OCI-LY1 (cell line): ENCODE measurements around the gene TMED4.

Source experiments
- H2AFZ ChIP-seq: fragments of 200-600 bp; sonication (generic), shearing (Covaris generic); 2 replicates; pipeline ENCODE4 v1.6.0; 2014; ENCODE audit warnings: antibody characterized with exemption, mild to moderate bottlenecking, low read length
- H3F3A ChIP-seq: fragments of 200-600 bp; sonication (generic), shearing (Covaris generic); 2 replicates; pipeline ENCODE4 v1.6.0; 2014; ENCODE audit warnings: mild to moderate bottlenecking, antibody characterized with exemption, low read length, moderate library complexity; ENCODE audit not compliant: insufficient read depth
- H3K27ac ChIP-seq: fragments of 200-600 bp; sonication (generic); 2 replicates; pipeline ENCODE4 v1.5.1; 2014; ENCODE audit warnings: low read length, mixed run types, mild to moderate bottlenecking, low read depth; ENCODE audit not compliant: poor library complexity, severe bottlenecking
- H3K27me3 ChIP-seq: fragments of 200-600 bp; sonication (generic); 2 replicates; pipeline ENCODE4 v1.6.0; 2014; ENCODE audit warnings: antibody characterized with exemption, mild to moderate bottlenecking, low read length, moderate library complexity; ENCODE audit not compliant: insufficient read depth
- H3K36me3 ChIP-seq: fragments of 200-600 bp; sonication (generic); 2 replicates; pipeline ENCODE4 v1.6.1; 2014; ENCODE audit warnings: mild to moderate bottlenecking, antibody characterized with exemption, low read length, moderate library complexity, mixed read lengths; ENCODE audit not compliant: insufficient read depth
- H3K4me1 ChIP-seq: fragments of 200-600 bp; sonication (generic); 2 replicates; pipeline ENCODE4 v1.5.1; 2014; ENCODE audit warnings: mild to moderate bottlenecking, low read length, moderate library complexity; ENCODE audit not compliant: insufficient read depth, severe bottlenecking
- H3K4me2 ChIP-seq: fragments of 200-600 bp; sonication (generic), shearing (Covaris generic); 2 replicates; pipeline ENCODE4 v1.6.1; 2014; ENCODE audit warnings: low read length
- H3K4me3 ChIP-seq: fragments of 200-600 bp; sonication (generic); 2 replicates; pipeline ENCODE4 v1.5.1; 2014; ENCODE audit warnings: low read length, low read depth, mild to moderate bottlenecking, mixed read lengths; ENCODE audit not compliant: poor library complexity, severe bottlenecking
- H3K79me2 ChIP-seq: fragments of 200-600 bp; shearing (Covaris generic); 2 replicates; pipeline ENCODE4 v1.6.1; 2016; ENCODE audit warnings: mixed run types, low read length, mixed read lengths; ENCODE audit not compliant: insufficient read depth
- H3K9ac ChIP-seq: fragments of 200-600 bp; sonication (generic), shearing (Covaris generic); 2 replicates; pipeline ENCODE4 v1.6.1; 2014; ENCODE audit warnings: mild to moderate bottlenecking, low read length, mixed read lengths
- H3K9me2 ChIP-seq: fragments of 200-600 bp; sonication (generic), shearing (Covaris generic); 2 replicates; pipeline ENCODE4 v1.6.1; 2014; ENCODE audit warnings: low read depth, mild to moderate bottlenecking, low read length, mixed read lengths
- H3K9me3 ChIP-seq: fragments of 200-600 bp; shearing (Covaris generic); 2 replicates; pipeline ENCODE4 v1.6.1; 2014; ENCODE audit warnings: low read length, mixed read lengths
- H4K20me1 ChIP-seq: fragments of 200-600 bp; sonication (generic), shearing (Covaris generic); 2 replicates; pipeline ENCODE4 v1.6.0; 2016; ENCODE audit warnings: mild to moderate bottlenecking, low read length; ENCODE audit not compliant: insufficient read depth
- CTCF ChIP-seq: fragments of 200-600 bp; sonication (generic), shearing (Covaris generic); IDR thresholded peaks from 2 replicates; pipeline ENCODE4 v1.5.1; 2017; ENCODE audit warnings: mild to moderate bottlenecking, antibody characterized with exemption, low read length, moderate library complexity, mixed read lengths
- EZH2 ChIP-seq: fragments of 200-600 bp; sonication (generic), shearing (Covaris generic); IDR thresholded peaks from 2 replicates; pipeline ENCODE4 v1.8.0; 2017; ENCODE audit warnings: borderline replicate concordance, mixed run types, mild to moderate bottlenecking, antibody characterized with exemption, low read length, moderate library complexity, mixed read lengths

The TMED4 gene

GRCh38 chr7:44617225-44617890 lies 35.3 kb upstream of the TMED4 start:
- H3F3A ChIP-seq, result no peaks in the 10 kb centered on the region
- TF ChIP-seq EZH2 (no peak), CTCF (no peak)
- peaks cover 96% of the 10 kb centered on the region for H3K79me2 ChIP-seq
- H4K20me1 ChIP-seq, result no peaks in the 10 kb centered on the region
- peaks cover 10% of the 10 kb centered on the region for H3K36me3 ChIP-seq
- H3K9me2 ChIP-seq, result no peaks in the 10 kb centered on the region
- no peak overlapping the region for H3K4me3 ChIP-seq
- peaks cover 67% of the 10 kb centered on the region for H3K4me1 ChIP-seq
- no peak overlapping the region for H3K9ac ChIP-seq
- peak overlapping the region; percentile 3; the same call in 1 of the 2 replicates for H3K4me2 ChIP-seq
- peak overlapping the region; percentile 18 for H3K27ac ChIP-seq
- H3K27me3 ChIP-seq, result no peaks in the 10 kb centered on the region
- no peak overlapping the region for H2AFZ ChIP-seq
- H3K9me3 ChIP-seq, result no peaks in the 10 kb centered on the region

- H3K9ac ChIP-seq, result no peak overlapping the region
- H3K9me2 ChIP-seq, result no peaks in the 10 kb centered on the region
- no peaks in the 10 kb centered on the region for H3K27me3 ChIP-seq
- H3F3A ChIP-seq, result no peaks in the 10 kb centered on the region
- peaks cover 10% of the 10 kb centered on the region for H3K36me3 ChIP-seq
- no peaks in the 10 kb centered on the region for H3K9me3 ChIP-seq
- H3K4me1 ChIP-seq, result peaks cover 64% of the 10 kb centered on the region
- peaks cover 96% of the 10 kb centered on the region for H3K79me2 ChIP-seq
- no peak overlapping the region for H3K27ac ChIP-seq
- H4K20me1 ChIP-seq, result no peaks in the 10 kb centered on the region
- H3K4me2 ChIP-seq, result no peak overlapping the region
- no peak overlapping the region for H3K4me3 ChIP-seq
- no peak overlapping the region for H2AFZ ChIP-seq
- TF ChIP-seq CTCF, result no peak
- no peak for TF ChIP-seq EZH2
Observed at GRCh38 chr7:44616545-44616944, 34.5 kb upstream of the TMED4 start.

- Histone ChIP-seq H3K27me3 (no peaks in the 10 kb centered on the region), H3K79me2 (peaks cover 95% of the 10 kb centered on the region), H3K36me3 (peaks cover 10% of the 10 kb centered on the region), H3K4me1 (peaks cover 64% of the 10 kb centered on the region), H4K20me1 (no peaks in the 10 kb centered on the region), H3K9me2 (no peaks in the 10 kb centered on the region), H3K9me3 (no peaks in the 10 kb centered on the region), H3K4me3 (no peak overlapping the region), H3F3A (no peaks in the 10 kb centered on the region), H3K9ac (no peak overlapping the region), H3K4me2 (peak overlapping the region; percentile 46), H3K27ac (peak overlapping the region; percentile 58), H2AFZ (no peak overlapping the region)
- TF ChIP-seq EZH2 (no peak), CTCF (no peak)
Observed at GRCh38 chr7:44615793-44616192, 33.8 kb upstream of the TMED4 start.
